ENCODE measurements around the gene RTP5. TPM values are rescaled to one million over a fixed set of nuclear protein-coding genes. Genes with fewer than 3 reads are reported as not detected.
A peak's percentile ranks its signal among the peaks of the same experiment; 100 is the strongest.

The RTP5 gene
- total RNA-seq, 1 experiment from 2014 or later: not detected

DNA sequence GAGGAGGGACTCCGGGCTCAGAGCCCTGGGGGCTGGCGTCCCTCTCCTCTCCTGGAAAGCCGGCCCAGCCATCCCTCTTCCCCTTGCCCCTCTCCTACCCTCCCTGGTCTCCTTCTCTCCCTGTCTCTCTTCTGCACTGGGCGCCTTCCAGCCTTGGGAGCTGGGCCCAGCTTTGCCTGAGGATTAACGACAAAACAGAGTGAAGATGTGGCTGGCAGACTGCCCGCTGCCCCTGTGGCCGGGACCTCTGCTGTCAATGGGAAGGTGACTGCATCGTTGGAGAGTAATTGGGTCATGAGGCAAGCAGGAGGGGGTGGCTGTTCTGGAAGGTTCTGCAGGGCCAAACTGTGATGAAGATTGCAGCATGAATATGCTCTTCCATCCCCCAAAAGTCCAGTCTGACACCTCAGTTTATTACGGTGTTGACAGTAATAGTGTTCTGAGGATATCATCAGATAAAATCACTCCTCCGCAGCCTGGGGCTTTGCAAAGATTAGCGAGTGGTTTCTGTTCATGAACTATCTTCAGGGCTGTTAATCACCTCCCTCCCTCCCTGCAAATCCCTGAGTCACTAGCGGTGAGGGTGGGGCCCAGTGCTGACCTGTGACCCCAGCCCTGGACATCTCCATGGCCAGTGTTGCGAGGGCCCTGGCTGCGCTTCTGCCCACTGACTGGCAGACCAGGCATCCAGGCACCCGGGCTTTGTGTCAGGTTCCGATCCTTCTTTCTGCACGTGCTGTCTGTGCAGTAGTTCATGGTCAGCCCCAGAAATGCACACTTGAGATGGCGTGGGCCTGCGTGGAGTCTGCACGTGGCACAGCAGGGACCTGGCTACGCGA lies 23.0 kb downstream of the RTP5 start:
- ChIA-PET CTCF (no interaction called here), POLR2A (no interaction called here)
- Mint-ChIP-seq H3K36me3 (ENCODE audit: insufficient read depth, unreplicated experiment) (peaks cover 18% of the 10 kb centered on the region), H3K9me3 (ENCODE audit: unreplicated experiment) (peaks cover 9% of the 10 kb centered on the region), H3K4me3 (ENCODE audit: unreplicated experiment) (no peak overlapping the region), H3K27me3 (ENCODE audit: insufficient read depth, unreplicated experiment) (no peaks in the 10 kb centered on the region), H3K27ac (ENCODE audit: unreplicated experiment) (no peak overlapping the region), H3K4me1 (ENCODE audit: low read depth, unreplicated experiment) (no peaks in the 10 kb centered on the region)
- Histone ChIP-seq H3K36me3 (ENCODE audit: control insufficient read depth, insufficient read depth, low read length) (no peaks in the 10 kb centered on the region), H3K4me1 (no peaks in the 10 kb centered on the region), H3K4me3 (ENCODE audit: low read depth, low read length) (no peak overlapping the region), H3K9me3 (no peaks in the 10 kb centered on the region), H3K27me3 (replicated peaks; ENCODE audit: control insufficient read depth, insufficient read depth, low read length) (no peaks in the 10 kb centered on the region)
- intact Hi-C loops (cut with micrococcal nuclease; ENCODE audit: unreplicated experiment): no loop called here
- DNase-seq: peak in 1 of 2 experiments; percentile 16
- BruUV-seq (replicated peaks): no TSS peak
- TF ChIP-seq, protein P1, sequence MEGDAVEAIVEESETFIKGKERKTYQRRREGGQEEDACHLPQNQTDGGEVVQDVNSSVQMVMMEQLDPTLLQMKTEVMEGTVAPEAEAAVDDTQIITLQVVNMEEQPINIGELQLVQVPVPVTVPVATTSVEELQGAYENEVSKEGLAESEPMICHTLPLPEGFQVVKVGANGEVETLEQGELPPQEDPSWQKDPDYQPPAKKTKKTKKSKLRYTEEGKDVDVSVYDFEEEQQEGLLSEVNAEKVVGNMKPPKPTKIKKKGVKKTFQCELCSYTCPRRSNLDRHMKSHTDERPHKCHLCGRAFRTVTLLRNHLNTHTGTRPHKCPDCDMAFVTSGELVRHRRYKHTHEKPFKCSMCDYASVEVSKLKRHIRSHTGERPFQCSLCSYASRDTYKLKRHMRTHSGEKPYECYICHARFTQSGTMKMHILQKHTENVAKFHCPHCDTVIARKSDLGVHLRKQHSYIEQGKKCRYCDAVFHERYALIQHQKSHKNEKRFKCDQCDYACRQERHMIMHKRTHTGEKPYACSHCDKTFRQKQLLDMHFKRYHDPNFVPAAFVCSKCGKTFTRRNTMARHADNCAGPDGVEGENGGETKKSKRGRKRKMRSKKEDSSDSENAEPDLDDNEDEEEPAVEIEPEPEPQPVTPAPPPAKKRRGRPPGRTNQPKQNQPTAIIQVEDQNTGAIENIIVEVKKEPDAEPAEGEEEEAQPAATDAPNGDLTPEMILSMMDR (IDR thresholded peaks at IDR 0.05; ENCODE audit: insufficient read depth in 1 of 2, low read depth in 1 of 2, low read length in 1 of 2, severe bottlenecking in 1 of 2, unreplicated experiment in 1 of 2): no peak

DNA sequence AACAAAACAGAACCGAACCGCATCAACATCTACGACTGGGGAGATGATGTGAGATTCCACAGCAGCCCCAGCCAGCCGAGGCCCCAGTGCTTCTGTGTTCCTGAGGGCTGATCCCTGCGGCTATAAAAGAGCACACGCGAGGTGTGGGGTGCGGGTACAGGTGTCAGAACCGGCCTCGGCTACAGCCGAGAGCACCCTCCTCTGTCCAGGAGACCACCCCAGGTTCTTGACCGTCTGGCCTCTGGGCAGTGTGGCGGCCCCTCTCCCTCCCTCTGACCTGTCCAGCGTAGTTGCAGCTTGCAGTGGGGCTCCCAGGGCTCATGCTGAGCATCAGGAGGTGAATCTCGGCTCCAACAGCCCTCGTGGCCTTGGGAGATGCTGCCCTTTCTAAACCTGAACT lies 23.7 kb downstream of the RTP5 start:
- no peaks in the 10 kb centered on the region for H3K9me3 ChIP-seq
- H3K4me1 Mint-ChIP-seq (ENCODE audit: low read depth, unreplicated experiment): no peaks in the 10 kb centered on the region
- no TSS peak for BruUV-seq (replicated peaks)
- intact Hi-C loops (cut with micrococcal nuclease; ENCODE audit: unreplicated experiment): no loop called here
- DNase-seq: no peak
- H3K36me3 Mint-ChIP-seq (ENCODE audit: insufficient read depth, unreplicated experiment): peaks cover 12% of the 10 kb centered on the region
- peaks cover 9% of the 10 kb centered on the region for H3K9me3 Mint-ChIP-seq (ENCODE audit: unreplicated experiment)
- no peak overlapping the region for H3K27ac Mint-ChIP-seq (ENCODE audit: unreplicated experiment)
- H3K27me3 ChIP-seq (replicated peaks; ENCODE audit: control insufficient read depth, insufficient read depth, low read length): no peaks in the 10 kb centered on the region
- no peaks in the 10 kb centered on the region for H3K27me3 Mint-ChIP-seq (ENCODE audit: insufficient read depth, unreplicated experiment)
- H3K36me3 ChIP-seq (ENCODE audit: control insufficient read depth, insufficient read depth, low read length): no peaks in the 10 kb centered on the region
- ChIA-PET CTCF (no interaction called here), POLR2A (no interaction called here)
- H3K4me1 ChIP-seq: no peaks in the 10 kb centered on the region
- no peak overlapping the region for H3K4me3 ChIP-seq (ENCODE audit: low read depth, low read length)
- no peak overlapping the region for H3K4me3 Mint-ChIP-seq (ENCODE audit: unreplicated experiment)
- TF ChIP-seq, protein P1 (IDR thresholded peaks at IDR 0.05; ENCODE audit: insufficient read depth in 1 of 2, low read depth in 1 of 2, low read length in 1 of 2, severe bottlenecking in 1 of 2, unreplicated experiment in 1 of 2): no peak

DNA sequence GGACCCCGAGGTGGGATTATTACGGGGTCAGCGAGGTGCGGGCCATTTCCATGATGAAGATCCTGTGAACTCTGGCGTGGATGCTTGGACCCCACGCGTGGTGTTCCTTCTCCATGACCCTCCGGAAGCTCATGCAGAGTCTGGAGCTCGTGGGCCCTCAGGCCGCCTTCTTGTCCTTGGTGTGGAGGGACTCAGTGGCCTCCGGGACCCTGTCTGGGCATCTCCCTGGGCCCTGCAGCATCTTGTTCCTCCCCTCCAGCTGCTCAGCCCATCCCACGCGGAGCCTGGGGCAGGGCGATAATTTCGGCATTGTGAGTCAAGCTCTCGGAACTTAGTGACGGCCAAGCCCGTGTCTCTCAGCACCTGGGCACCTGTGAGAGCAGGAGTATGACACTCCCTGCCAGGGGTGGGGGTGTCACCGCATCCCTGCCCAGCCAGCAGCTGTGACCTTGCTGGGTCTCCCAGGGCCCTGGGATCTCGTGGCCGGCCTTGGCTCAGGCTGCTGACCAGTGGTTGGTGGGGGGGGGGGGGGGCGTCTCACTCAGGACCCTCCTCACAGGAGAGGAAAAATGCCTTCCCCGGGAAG lies 24.6 kb downstream of the RTP5 start:
- no peaks in the 10 kb centered on the region for H3K9me3 ChIP-seq
- no peaks in the 10 kb centered on the region for H3K4me1 Mint-ChIP-seq (ENCODE audit: low read depth, unreplicated experiment)
- no TSS peak for BruUV-seq (replicated peaks)
- CTCF ChIA-PET: no interaction called here
- POLR2A ChIA-PET: no interaction called here
- no peaks in the 10 kb centered on the region for H3K27me3 Mint-ChIP-seq (ENCODE audit: insufficient read depth, unreplicated experiment)
- no peaks in the 10 kb centered on the region for H3K36me3 ChIP-seq (ENCODE audit: control insufficient read depth, insufficient read depth, low read length)
- H3K27ac Mint-ChIP-seq (ENCODE audit: unreplicated experiment): no peak overlapping the region
- peaks cover 5% of the 10 kb centered on the region for H3K9me3 Mint-ChIP-seq (ENCODE audit: unreplicated experiment)
- H3K36me3 Mint-ChIP-seq (ENCODE audit: insufficient read depth, unreplicated experiment): peaks cover 12% of the 10 kb centered on the region
- TF ChIP-seq, protein P1 (IDR thresholded peaks at IDR 0.05; ENCODE audit: insufficient read depth in 1 of 2, low read depth in 1 of 2, low read length in 1 of 2, severe bottlenecking in 1 of 2, unreplicated experiment in 1 of 2): no peak
- no peak for DNase-seq
- intact Hi-C loops (cut with micrococcal nuclease; ENCODE audit: unreplicated experiment): no loop called here
- no peaks in the 10 kb centered on the region for H3K27me3 ChIP-seq (replicated peaks; ENCODE audit: control insufficient read depth, insufficient read depth, low read length)
- no peak overlapping the region for H3K4me3 Mint-ChIP-seq (ENCODE audit: unreplicated experiment)
- H3K4me3 ChIP-seq (ENCODE audit: low read depth, low read length): no peak overlapping the region
- H3K4me1 ChIP-seq: no peaks in the 10 kb centered on the region
